Activated T-helper 17 cell treated with anti-CD3 and anti-CD28 coated beads, Interleukin-2, amount 50 U/mL, for 72 hours (primary cell): ENCODE results near the gene SVIL. TPM values are rescaled to one million over a fixed set of nuclear protein-coding genes. Genes with fewer than 3 reads are reported as not detected.
"Not testable (repeated sequence)": the region's sequence is repeated elsewhere in the genome, so short reads cannot be mapped to it uniquely, and the experiment has no call there.

Experiments used
- ATAC-seq: fragments of 150-1000 bp; cut with Tn5 transposase; replicated peaks from 2 replicates; pipeline ENCODE4 v1.10.0; 2021; ENCODE audit warnings: mild to moderate bottlenecking, moderate library complexity
- H3K27ac Mint-ChIP-seq: one replicate; pipeline ENCODE4 v1.8.0; 2022; ENCODE audit warnings: mixed read lengths
- H3K27me3 Mint-ChIP-seq: one replicate; pipeline ENCODE4 v1.8.0; 2022; ENCODE audit warnings: mixed read lengths
- H3K36me3 Mint-ChIP-seq: one replicate; pipeline ENCODE4 v1.8.0; 2022; ENCODE audit warnings: low read depth, mild to moderate bottlenecking, mixed read lengths
- H3K4me1 Mint-ChIP-seq: one replicate; pipeline ENCODE4 v1.8.0; 2022; ENCODE audit warnings: mixed read lengths
- H3K4me3 Mint-ChIP-seq: one replicate; pipeline ENCODE4 v1.8.0; 2022; ENCODE audit warnings: mild to moderate bottlenecking, mixed read lengths
- H3K9me3 Mint-ChIP-seq: one replicate; pipeline ENCODE4 v1.8.0; 2022; ENCODE audit warnings: mixed read lengths
- total RNA-seq, 2 donors: library from RNA; stranded (reverse); gene quantifications; one replicate each; pipeline ENCODE4 v1.2.3, GENCODE V29; 2022

SVIL gene
- total RNA-seq, 2 donors from 2014 or later, result 10.7 to 16.2 TPM

- no peaks in the 10 kb centered on the region for H3K27me3 Mint-ChIP-seq
- ATAC-seq, result no peak
- H3K36me3 Mint-ChIP-seq, result peaks cover 75% of the 10 kb centered on the region
- no peak overlapping the region for H3K4me3 Mint-ChIP-seq
- no peak overlapping the region for H3K27ac Mint-ChIP-seq
- no peaks in the 10 kb centered on the region for H3K9me3 Mint-ChIP-seq
- H3K4me1 Mint-ChIP-seq, result no peaks in the 10 kb centered on the region
Observed at GRCh38 chr10:29491918-29492317, 142.9 kb downstream of the SVIL start.

DNA sequence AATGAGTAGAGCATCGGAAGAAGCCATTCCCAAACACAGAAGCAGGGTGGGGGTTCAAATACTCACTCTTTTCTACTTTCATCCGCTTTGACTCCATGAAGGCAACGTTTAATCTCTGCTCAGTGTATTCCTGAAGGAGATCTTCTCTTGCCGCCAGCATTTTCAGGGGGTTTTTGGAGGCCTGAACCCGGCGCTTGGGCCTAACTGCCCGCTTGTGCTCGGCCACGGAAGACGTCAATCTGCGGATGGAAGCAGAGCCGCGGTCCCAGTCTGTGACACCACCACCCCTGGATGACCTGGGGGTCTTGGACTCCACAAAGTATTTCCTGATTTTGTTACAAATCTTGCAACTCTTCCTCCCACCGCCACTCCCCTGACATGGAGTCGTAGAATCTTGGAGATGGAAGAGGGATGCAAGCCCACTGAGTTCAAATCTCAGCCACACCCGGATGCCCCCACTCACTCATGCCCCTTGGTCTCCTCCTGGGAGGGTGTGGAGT, 143.9 kb downstream of the SVIL start:
- H3K9me3 Mint-ChIP-seq, H3K4me3 Mint-ChIP-seq, H3K4me1 Mint-ChIP-seq, ATAC-seq, H3K27ac Mint-ChIP-seq, H3K27me3 Mint-ChIP-seq: not testable (repeated sequence)
- H3K36me3 Mint-ChIP-seq, result peaks cover 85% of the 10 kb centered on the region

GRCh38 chr10:29488471-29488870, 146.3 kb downstream of the SVIL start:
- H3K4me1 Mint-ChIP-seq, H3K27ac Mint-ChIP-seq, H3K9me3 Mint-ChIP-seq, H3K27me3 Mint-ChIP-seq: not testable (repeated sequence)
- peak overlapping the region; percentile 22 for H3K4me3 Mint-ChIP-seq
- H3K36me3 Mint-ChIP-seq, result peaks cover 93% of the 10 kb centered on the region
- ATAC-seq, result peak; percentile 64

GRCh38 chr10:29487884-29488266, 146.9 kb downstream of the SVIL start:
- ATAC-seq, H3K9me3 Mint-ChIP-seq, H3K27me3 Mint-ChIP-seq: not testable (repeated sequence)
- H3K27ac Mint-ChIP-seq, result peak overlapping the region; percentile 58
- peaks cover 92% of the 10 kb centered on the region for H3K36me3 Mint-ChIP-seq
- H3K4me1 Mint-ChIP-seq, result peaks cover 12% of the 10 kb centered on the region
- H3K4me3 Mint-ChIP-seq, result peak overlapping the region; percentile 45

GRCh38 chr10:29487032-29487883, 147.5 kb downstream of the SVIL start:
- Mint-ChIP-seq H3K4me3 (peak overlapping the region; percentile 45), H3K27ac (peak overlapping the region; percentile 81), H3K4me1 (peaks cover 19% of the 10 kb centered on the region), H3K36me3 (peaks cover 88% of the 10 kb centered on the region)
- ATAC-seq, H3K9me3 Mint-ChIP-seq, H3K27me3 Mint-ChIP-seq: not testable (repeated sequence)

GRCh38 chr10:29486433-29486832, 148.3 kb downstream of the SVIL start:
- Mint-ChIP-seq H3K9me3 (no peaks in the 10 kb centered on the region), H3K4me3 (peak overlapping the region; percentile 45), H3K27ac (peak overlapping the region; percentile 81), H3K27me3 (no peaks in the 10 kb centered on the region), H3K36me3 (peaks cover 82% of the 10 kb centered on the region), H3K4me1 (peaks cover 19% of the 10 kb centered on the region)
- peak; percentile 60 for ATAC-seq

DNA sequence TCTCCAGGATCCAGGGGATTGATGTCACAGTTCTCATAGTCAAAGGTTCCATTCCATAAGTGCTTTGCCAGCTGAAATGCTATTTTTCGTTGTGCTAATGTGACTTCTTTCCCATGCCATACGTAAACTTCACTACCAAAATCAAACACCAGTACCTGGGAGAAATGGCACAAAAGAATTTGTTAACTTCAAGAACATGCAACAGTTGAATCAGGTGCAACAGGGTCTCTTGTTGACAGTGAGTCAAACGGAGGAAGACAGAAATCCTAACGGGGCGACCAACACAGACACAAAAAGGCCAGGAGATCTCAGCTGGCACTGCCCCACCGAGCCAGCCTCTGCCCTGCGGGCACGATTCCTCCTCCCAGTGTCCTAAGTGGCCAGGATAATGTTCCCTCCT, 150.1 kb downstream of the SVIL start:
- Mint-ChIP-seq H3K4me1 (peaks cover 19% of the 10 kb centered on the region), H3K36me3 (peaks cover 82% of the 10 kb centered on the region)
- not testable (repeated sequence) for H3K4me3 Mint-ChIP-seq, H3K27ac Mint-ChIP-seq, ATAC-seq, H3K27me3 Mint-ChIP-seq, H3K9me3 Mint-ChIP-seq

DNA sequence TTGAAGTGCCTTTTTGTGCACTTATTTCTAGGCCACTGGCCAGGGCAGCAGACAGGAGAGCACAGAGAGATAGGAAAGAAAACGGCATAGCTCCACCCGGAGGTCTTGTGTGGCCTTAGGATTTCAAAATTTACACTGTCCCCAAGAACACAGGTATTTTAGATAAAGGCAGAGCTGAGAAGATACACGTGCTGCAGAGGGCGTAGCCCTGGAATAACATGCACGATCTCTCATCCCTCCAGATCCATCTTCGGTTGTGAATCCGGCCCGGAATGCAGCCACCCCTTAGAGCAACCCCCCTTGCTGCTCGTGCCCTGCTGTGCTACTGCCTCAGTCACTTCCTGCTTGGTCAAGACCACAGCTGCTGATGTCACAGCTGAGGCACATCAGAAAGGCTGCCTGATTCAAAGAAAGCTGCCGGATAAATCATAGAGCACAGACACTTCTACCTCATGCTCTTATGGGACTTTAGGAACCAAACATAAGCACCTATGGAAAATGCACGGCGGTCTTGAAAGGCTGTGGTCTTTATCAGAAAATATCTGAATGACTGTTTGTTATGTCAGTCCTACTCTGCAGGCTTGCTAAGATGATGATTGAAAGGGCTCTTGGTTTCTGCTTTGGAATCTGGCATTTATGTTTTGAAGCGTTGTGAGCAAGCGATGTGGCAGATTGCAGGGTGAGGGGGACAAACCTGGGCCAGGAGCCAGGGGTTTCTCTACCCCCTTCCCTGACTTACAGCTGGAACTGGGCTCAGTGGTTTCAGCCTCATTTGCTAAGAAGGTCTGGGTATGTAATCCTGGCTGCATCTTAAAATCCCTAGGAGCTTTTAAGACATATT, 152.0 kb downstream of the SVIL start:
- Mint-ChIP-seq H3K4me3 (peak overlapping the region; percentile 50), H3K9me3 (no peaks in the 10 kb centered on the region), H3K27ac (peak overlapping the region; percentile 83), H3K27me3 (no peaks in the 10 kb centered on the region), H3K36me3 (peaks cover 72% of the 10 kb centered on the region), H3K4me1 (peaks cover 19% of the 10 kb centered on the region)
- peak; percentile 78 for ATAC-seq

- Mint-ChIP-seq H3K27ac (peak overlapping the region; percentile 83), H3K27me3 (no peaks in the 10 kb centered on the region), H3K36me3 (peaks cover 70% of the 10 kb centered on the region), H3K9me3 (no peaks in the 10 kb centered on the region), H3K4me3 (peak overlapping the region; percentile 50), H3K4me1 (peaks cover 19% of the 10 kb centered on the region)
- no peak for ATAC-seq
Observed at GRCh38 chr10:29481906-29482440, 152.8 kb downstream of the SVIL start.

DNA sequence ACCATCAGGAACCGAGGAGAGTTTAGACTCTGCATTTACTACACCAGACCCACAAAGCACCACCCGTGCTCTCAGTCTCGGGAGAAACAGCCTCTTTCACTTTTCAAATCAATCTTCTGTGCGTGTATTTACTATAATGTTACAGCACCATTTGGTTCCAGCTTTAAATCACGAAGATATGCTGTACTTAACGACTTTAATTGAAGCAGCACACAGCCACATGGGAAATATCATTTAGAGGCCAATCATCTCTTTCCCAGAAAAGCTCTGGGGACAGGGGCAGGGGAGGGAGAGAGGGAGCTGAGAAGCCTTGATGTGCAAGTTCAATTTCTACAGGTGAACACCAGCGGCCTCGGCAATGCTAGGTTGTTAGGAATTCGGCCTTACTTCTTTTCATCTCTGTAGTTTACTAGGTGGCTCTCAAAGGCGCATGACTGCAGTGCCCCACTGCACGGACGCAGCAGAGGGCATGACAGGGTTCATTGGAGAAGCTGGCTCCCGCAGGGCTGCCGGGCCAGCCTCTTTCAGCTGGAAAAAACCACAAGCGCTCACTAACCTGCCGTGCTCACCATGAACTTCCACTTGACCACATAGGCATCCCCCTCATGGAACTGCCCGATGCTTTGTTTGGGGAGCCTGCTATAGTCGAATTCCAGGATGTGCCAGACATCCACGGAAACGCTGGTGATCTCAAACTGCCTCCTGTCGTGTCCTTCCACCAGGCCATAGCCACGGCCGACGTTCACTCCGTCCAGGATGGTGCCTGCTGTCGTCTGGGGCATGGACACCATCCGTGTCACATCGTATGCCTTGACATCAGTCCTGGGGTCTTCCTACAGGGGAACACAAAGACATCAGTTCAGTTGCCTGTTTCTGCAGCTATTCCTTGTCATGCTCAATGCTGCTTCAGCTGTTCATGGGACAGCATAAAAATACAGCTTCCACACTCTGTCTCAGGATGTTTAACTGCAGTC, 154.5 kb downstream of the SVIL start:
- ATAC-seq, result no peak
- H3K4me3 Mint-ChIP-seq, result no peak overlapping the region
- peaks cover 53% of the 10 kb centered on the region for H3K36me3 Mint-ChIP-seq
- H3K9me3 Mint-ChIP-seq, result no peaks in the 10 kb centered on the region
- H3K27me3 Mint-ChIP-seq, result no peaks in the 10 kb centered on the region
- peaks cover 11% of the 10 kb centered on the region for H3K4me1 Mint-ChIP-seq
- H3K27ac Mint-ChIP-seq, result no peak overlapping the region

GRCh38 chr10:29479081-29479925, 155.5 kb downstream of the SVIL start:
- peaks cover 44% of the 10 kb centered on the region for H3K36me3 Mint-ChIP-seq
- ATAC-seq, result no peak
- H3K4me1 Mint-ChIP-seq, result peaks cover 11% of the 10 kb centered on the region
- H3K4me3 Mint-ChIP-seq, result no peak overlapping the region
- no peak overlapping the region for H3K27ac Mint-ChIP-seq
- no peaks in the 10 kb centered on the region for H3K9me3 Mint-ChIP-seq
- no peaks in the 10 kb centered on the region for H3K27me3 Mint-ChIP-seq

DNA sequence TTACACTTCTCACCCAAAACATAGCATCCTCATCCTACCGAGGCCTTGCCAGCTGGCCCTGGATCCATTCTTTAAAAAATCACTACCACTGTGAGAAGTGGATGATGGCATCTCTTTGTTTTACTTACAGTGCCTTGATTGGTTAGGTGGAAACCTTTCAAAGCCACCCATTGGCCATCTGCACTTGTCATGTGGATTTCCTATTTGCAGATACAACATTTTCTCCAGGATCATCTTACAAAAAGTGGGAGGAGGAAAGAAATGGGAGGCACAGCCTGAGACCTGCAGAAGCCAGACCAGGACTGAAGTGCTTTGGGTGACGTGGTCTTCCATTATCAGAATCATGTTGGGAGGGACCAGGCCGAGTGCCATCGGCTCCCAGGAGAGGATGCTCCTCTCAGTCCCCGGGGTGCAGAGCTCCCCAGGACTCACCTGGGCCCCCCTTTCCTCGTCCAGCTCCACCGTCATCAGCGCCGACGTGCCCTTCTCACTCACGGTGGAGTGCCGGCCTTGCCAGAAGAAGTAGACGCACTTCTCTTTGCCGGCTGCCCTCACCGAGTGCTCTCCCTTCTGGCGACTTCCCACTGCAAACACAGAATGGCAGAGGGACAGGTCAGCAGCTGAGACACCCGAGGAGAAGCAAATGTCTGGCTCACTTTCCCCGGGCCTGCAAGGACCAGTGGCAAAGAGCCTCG, 161.2 kb downstream of the SVIL start:
- ATAC-seq, result no peak
- H3K27ac Mint-ChIP-seq, result peak overlapping the region; percentile 58

DNA sequence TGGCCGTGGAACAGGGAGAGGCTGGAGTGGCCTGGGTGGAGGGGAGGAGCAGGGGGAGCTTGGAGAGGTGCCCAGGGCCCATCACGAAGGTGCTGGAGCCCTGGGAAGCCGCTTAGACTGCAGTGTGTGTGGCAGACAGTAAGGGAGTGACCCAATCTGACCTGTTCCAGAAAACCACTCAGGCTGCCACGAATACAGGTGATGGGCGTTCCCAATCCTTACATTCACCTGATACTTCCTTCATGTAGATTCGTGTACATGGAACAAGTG, 161.7 kb downstream of the SVIL start:
- Mint-ChIP-seq H3K27me3 (no peaks in the 10 kb centered on the region), H3K27ac (no peak overlapping the region), H3K36me3 (peaks cover 68% of the 10 kb centered on the region), H3K4me1 (no peaks in the 10 kb centered on the region), H3K9me3 (no peaks in the 10 kb centered on the region), H3K4me3 (no peak overlapping the region)
- ATAC-seq, result no peak

More for the DNA sequence above, 161.2 kb downstream of the SVIL start:
- Mint-ChIP-seq H3K4me1 (no peaks in the 10 kb centered on the region), H3K4me3 (no peak overlapping the region), H3K36me3 (peaks cover 68% of the 10 kb centered on the region), H3K27me3 (no peaks in the 10 kb centered on the region), H3K9me3 (no peaks in the 10 kb centered on the region)
